D721Med (cell line): ENCODE measurements around the gene IQCK.

Experiments
- DNase-seq: peaks from one replicate; pipeline ENCODE4 v3.0.0; 2011; ENCODE audit warnings: low spot score; ENCODE audit not compliant: insufficient read length
- FAIRE-seq: peaks from 2 replicates; lab custom pipeline; 2011; peaks lifted over from hg19 to GRCh38; lab: Jason Lieb, UNC
- TF ChIP-seq, protein P1 (sequence below): IDR thresholded peaks from 2 replicates; pipeline ENCODE4 v1.5.1; 2012; ENCODE audit warnings: mild to moderate bottlenecking, control low read depth; ENCODE audit not compliant: insufficient read depth; ENCODE audit errors: missing control alignments

Gene IQCK

GRCh38 chr16:19706846-19707245 lies 11.2 kb upstream of the IQCK start:
- TF ChIP-seq, protein P1, sequence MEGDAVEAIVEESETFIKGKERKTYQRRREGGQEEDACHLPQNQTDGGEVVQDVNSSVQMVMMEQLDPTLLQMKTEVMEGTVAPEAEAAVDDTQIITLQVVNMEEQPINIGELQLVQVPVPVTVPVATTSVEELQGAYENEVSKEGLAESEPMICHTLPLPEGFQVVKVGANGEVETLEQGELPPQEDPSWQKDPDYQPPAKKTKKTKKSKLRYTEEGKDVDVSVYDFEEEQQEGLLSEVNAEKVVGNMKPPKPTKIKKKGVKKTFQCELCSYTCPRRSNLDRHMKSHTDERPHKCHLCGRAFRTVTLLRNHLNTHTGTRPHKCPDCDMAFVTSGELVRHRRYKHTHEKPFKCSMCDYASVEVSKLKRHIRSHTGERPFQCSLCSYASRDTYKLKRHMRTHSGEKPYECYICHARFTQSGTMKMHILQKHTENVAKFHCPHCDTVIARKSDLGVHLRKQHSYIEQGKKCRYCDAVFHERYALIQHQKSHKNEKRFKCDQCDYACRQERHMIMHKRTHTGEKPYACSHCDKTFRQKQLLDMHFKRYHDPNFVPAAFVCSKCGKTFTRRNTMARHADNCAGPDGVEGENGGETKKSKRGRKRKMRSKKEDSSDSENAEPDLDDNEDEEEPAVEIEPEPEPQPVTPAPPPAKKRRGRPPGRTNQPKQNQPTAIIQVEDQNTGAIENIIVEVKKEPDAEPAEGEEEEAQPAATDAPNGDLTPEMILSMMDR = no peak
- FAIRE-seq (no peak), DNase-seq (no peak)

GRCh38 chr16:19707569-19708295 lies 10.3 kb upstream of the IQCK start:
- FAIRE-seq (no peak), DNase-seq (no peak)
- TF ChIP-seq, protein P1 = no peak

GRCh38 chr16:19708296-19709205 lies 9.5 kb upstream of the IQCK start:
- no peak for FAIRE-seq
- no peak for DNase-seq
- TF ChIP-seq, protein P1 = no peak

DNA sequence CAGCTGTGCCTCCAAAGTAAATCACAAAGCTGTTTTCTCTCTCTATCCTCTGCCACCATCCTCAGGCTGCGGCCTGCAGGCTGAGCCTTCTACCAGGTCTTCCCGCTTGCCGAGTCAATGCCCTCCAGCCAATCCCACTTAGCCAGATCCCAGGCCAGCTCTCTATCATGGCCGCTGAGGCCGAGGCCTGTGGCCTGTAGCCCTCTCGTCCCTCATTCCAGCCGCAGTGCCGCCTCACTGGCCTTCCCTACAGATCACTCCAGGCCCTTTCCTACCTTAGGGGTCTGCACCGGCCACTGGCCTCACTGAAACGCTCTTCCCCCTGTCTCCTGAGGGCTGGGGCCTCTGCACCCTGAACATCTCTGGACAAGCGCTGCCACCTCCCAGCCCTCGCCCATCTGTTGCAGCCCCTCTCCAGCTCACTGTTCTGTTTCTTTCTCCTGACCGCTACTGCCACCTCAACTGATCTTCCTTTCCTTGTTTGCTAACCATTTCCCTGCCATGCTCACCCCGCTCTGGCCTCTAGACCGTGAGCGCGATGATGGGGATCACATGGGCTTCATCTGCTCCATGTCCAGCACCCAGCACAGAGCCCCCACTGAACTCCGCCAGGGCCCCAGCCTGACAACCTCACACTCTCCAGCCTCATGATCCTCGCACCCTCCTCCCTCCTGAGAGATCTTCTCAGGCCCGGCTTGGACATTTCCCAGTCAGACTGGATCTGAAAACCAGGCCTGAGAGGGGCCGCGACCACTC lies 8.5 kb upstream of the IQCK start:
- DNase-seq = no peak
- TF ChIP-seq, protein P1 = no peak
- no peak for FAIRE-seq

DNA sequence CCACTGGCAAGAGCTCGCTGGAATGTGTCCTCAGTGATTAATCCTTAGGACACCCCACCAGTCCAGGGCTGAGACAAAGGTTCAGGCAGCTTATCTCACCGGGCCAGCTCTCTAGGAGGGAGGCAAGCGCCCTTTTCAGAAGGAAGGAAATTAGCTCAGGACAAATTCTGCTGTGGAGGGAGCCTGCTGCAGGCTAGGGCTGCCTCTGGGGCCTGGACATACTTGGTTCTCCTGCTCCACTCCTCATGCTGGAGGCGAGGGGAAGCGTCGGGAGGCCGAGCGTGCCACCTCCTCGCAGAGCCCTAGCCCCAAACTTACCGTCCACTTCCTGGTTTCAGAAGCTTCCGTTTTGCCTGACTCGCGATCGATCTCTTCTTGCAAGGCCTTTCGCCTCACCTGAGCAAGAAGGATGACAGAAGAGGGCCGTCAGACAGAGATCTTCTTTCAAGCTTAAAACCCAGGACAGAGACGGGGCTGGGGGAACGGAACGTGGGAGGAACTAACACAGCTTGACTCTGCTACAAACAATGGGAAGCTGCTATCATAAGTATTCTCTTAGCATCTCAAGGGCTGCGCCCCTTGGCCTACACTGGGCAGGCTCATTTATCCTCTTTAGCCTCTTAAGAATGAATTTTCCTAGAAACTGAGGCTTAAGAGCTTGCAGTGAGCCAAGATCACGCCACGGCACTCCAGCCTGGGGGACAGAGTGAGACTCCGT lies 7.7 kb upstream of the IQCK start:
- DNase-seq (no peak), FAIRE-seq (no peak)
- TF ChIP-seq, protein P1 = no peak

GRCh38 chr16:19710991-19711545 lies 7.0 kb upstream of the IQCK start:
- FAIRE-seq (no peak), DNase-seq (no peak)
- TF ChIP-seq, protein P1 = no peak
